H1 (cell line): Measurements from ENCODE around the gene OPN3. TPM values are rescaled to one million over a fixed set of nuclear protein-coding genes. Genes with fewer than 3 reads are reported as not detected.

Experiments used
- CTCF ChIA-PET: fragments of 300-600 bp; sonication (Branson Sonifier 250); formaldehyde crosslinking; loops from one replicate; lab custom pipeline; 2021; ENCODE audit not compliant: partially characterized antibody; lab: Charles Lee
- POLR2A ChIA-PET: fragments of 300-600 bp; sonication (Branson Sonifier 250); formaldehyde crosslinking; loops from one replicate; lab custom pipeline; 2021; ENCODE audit warnings: inconsistent platforms; ENCODE audit not compliant: partially characterized antibody; lab: Charles Lee
- DNase-seq, 2 experiments: peaks; one replicate each; pipeline versions ENCODE4 v3.0.0 to v3.0.0-alpha.2; 2010 to 2022; ENCODE audit warnings: low spot score in 2 of 2, low read depth in 1 of 2, mixed read lengths in 1 of 2
- FAIRE-seq: peaks from 2 replicates; lab custom pipeline; 2011; peaks lifted over from hg19 to GRCh38; lab: Jason Lieb, UNC
- H2AFZ ChIP-seq: 2 replicates; pipeline ENCODE4 v1.8.1; 2012; ENCODE audit warnings: low read length, inconsistent platforms
- H2AK5ac ChIP-seq: 2 replicates; pipeline ENCODE4 v1.6.1; 2013; ENCODE audit warnings: low read depth, low read length
- H2BK120ac ChIP-seq: replicated peaks from 2 replicates; pipeline ENCODE3; 2013; ENCODE audit warnings: low read depth, low read length, inconsistent platforms
- H2BK12ac ChIP-seq: 2 replicates; pipeline ENCODE4 v1.6.1; 2013; ENCODE audit warnings: low read depth, low read length
- H2BK15ac ChIP-seq: 2 replicates; pipeline ENCODE4 v1.6.1; 2013; ENCODE audit warnings: low read length
- H2BK20ac ChIP-seq: 2 replicates; pipeline ENCODE4 v1.6.1; 2013; ENCODE audit warnings: low read length
- H2BK5ac ChIP-seq: 2 replicates; pipeline ENCODE4 v1.6.1; 2013; ENCODE audit warnings: low read depth, low read length
- H3K14ac ChIP-seq: 2 replicates; pipeline ENCODE4 v1.6.1; 2013; ENCODE audit warnings: inconsistent platforms; ENCODE audit not compliant: insufficient read length
- H3K18ac ChIP-seq: 2 replicates; pipeline ENCODE4 v1.6.1; 2013; ENCODE audit warnings: low read length; ENCODE audit errors: extremely low read depth
- H3K23ac ChIP-seq: 2 replicates; pipeline ENCODE4 v1.6.1; 2013; ENCODE audit warnings: inconsistent platforms; ENCODE audit not compliant: insufficient read length
- H3K23me2 ChIP-seq: 2 replicates; pipeline ENCODE4 v1.6.1; 2013; ENCODE audit warnings: low read depth, low read length
- H3K27ac ChIP-seq: 2 replicates; pipeline ENCODE4 v1.6.1; 2011; ENCODE audit warnings: low read depth, low read length, inconsistent platforms
- H3K27me3 ChIP-seq, 4 experiments: replicated peaks in 1 of 4; 1 replicate in 1 of 4; 2 replicates in 3 of 4; pipeline versions ENCODE4 v1.6.1 to v1.8.1; 2011 to 2013; ENCODE audit warnings: low read length in 3 of 4, mild to moderate bottlenecking in 3 of 4, inconsistent platforms in 2 of 4, mixed read lengths in 2 of 4, moderate library complexity in 1 of 4; ENCODE audit not compliant: control insufficient read depth in 3 of 4, insufficient read depth in 3 of 4; ENCODE audit errors: extremely low read depth in 1 of 4
- H3K36me3 ChIP-seq, 4 experiments: 2 replicates each; pipeline versions ENCODE4 v1.6.1 to v1.8.1; 2011 to 2013; ENCODE audit warnings: mild to moderate bottlenecking in 4 of 4, low read length in 3 of 4, moderate library complexity in 2 of 4, control low read depth in 1 of 4, inconsistent platforms in 1 of 4; ENCODE audit not compliant: insufficient read depth in 4 of 4, control insufficient read depth in 2 of 4
- H3K4ac ChIP-seq: replicated peaks from 2 replicates; pipeline ENCODE3; 2013; ENCODE audit warnings: low read length, low read depth, mixed read lengths, inconsistent platforms; ENCODE audit not compliant: insufficient read length
- H3K4me1 ChIP-seq, 4 experiments: replicated peaks in 1 of 4; 1 replicate in 1 of 4; 2 replicates in 3 of 4; pipeline versions ENCODE4 v1.6.1 to v1.8.1; 2011 to 2013; ENCODE audit warnings: low read length in 3 of 4, inconsistent platforms in 2 of 4, mixed read lengths in 1 of 4; ENCODE audit not compliant: insufficient read depth in 4 of 4, control insufficient read depth in 3 of 4
- H3K4me2 ChIP-seq, 2 experiments: 2 replicates each; pipeline versions ENCODE4 v1.6.1 to v1.8.1; 2011 to 2013; ENCODE audit warnings: low read depth in 2 of 2, low read length in 2 of 2, control low read depth in 1 of 2, inconsistent platforms in 1 of 2, mild to moderate bottlenecking in 1 of 2; ENCODE audit not compliant: insufficient read depth in 1 of 2
- H3K4me3 ChIP-seq, 4 experiments: fragments of 200-600, 300-600 bp in 1 of 4; sonication (generic), shearing (Covaris generic), sonication (Bioruptor Twin) in 1 of 4; 2 replicates each; pipeline versions ENCODE4 v1.5.1 to v1.8.1; 2011 to 2016; ENCODE audit warnings: low read length in 4 of 4, low read depth in 3 of 4, control low read depth in 2 of 4, inconsistent platforms in 2 of 4, mild to moderate bottlenecking in 2 of 4, mixed read lengths in 1 of 4, moderate library complexity in 1 of 4; ENCODE audit not compliant: insufficient read depth in 2 of 4; ENCODE audit errors: extremely low read depth in 1 of 4
- H3K56ac ChIP-seq: replicated peaks from 2 replicates; pipeline ENCODE3; 2013; ENCODE audit warnings: low read depth, mild to moderate bottlenecking, mixed read lengths, low read length, inconsistent platforms; ENCODE audit not compliant: insufficient read length
- H3K79me1 ChIP-seq: 2 replicates; pipeline ENCODE4 v1.6.1; 2013; ENCODE audit warnings: low read depth, low read length, control low read depth
- H3K79me2 ChIP-seq, 2 experiments: 2 replicates each; pipeline versions ENCODE4 v1.6.1 to v1.8.1; 2012 to 2013; ENCODE audit warnings: low read length in 2 of 2, mild to moderate bottlenecking in 2 of 2, inconsistent platforms in 1 of 2; ENCODE audit not compliant: insufficient read depth in 2 of 2, control insufficient read depth in 1 of 2
- H3K9ac ChIP-seq, 4 experiments: replicated peaks in 1 of 4; 1 replicate in 1 of 4; 2 replicates in 3 of 4; pipeline versions ENCODE4 v1.6.1 to v1.8.1; 2011 to 2013; ENCODE audit warnings: low read depth in 3 of 4, low read length in 3 of 4, control low read depth in 2 of 4, mild to moderate bottlenecking in 2 of 4, moderate library complexity in 2 of 4, inconsistent platforms in 1 of 4; ENCODE audit errors: extremely low read depth in 1 of 4
- H3K9me3 ChIP-seq, 2 experiments: 2 replicates each; pipeline versions ENCODE4 v1.6.1 to v1.8.1; 2012 to 2013; ENCODE audit warnings: mild to moderate bottlenecking in 2 of 2, moderate library complexity in 2 of 2, control low read depth in 1 of 2, inconsistent platforms in 1 of 2, low read depth in 1 of 2, low read length in 1 of 2, mixed read lengths in 1 of 2; ENCODE audit not compliant: insufficient read depth in 2 of 2
- H4K20me1 ChIP-seq, 2 experiments: replicated peaks in 1 of 2; 2 replicates each; pipeline versions ENCODE3 to v1.8.1; 2011 to 2013; ENCODE audit warnings: inconsistent platforms in 2 of 2, low read length in 2 of 2, mild to moderate bottlenecking in 1 of 2; ENCODE audit not compliant: insufficient read depth in 2 of 2, control insufficient read depth in 1 of 2
- H4K5ac ChIP-seq: 2 replicates; pipeline ENCODE4 v1.6.1; 2013; ENCODE audit warnings: low read length, low read depth, mixed read lengths, inconsistent platforms; ENCODE audit not compliant: insufficient read length
- H4K8ac ChIP-seq: 2 replicates; pipeline ENCODE4 v1.8.0; 2013; ENCODE audit warnings: mild to moderate bottlenecking, moderate library complexity, low read length, inconsistent platforms; ENCODE audit not compliant: insufficient read depth; ENCODE audit errors: extremely low read depth
- H4K91ac ChIP-seq: replicated peaks from 2 replicates; pipeline ENCODE3; 2013; ENCODE audit warnings: low read length, mixed read lengths, inconsistent platforms; ENCODE audit not compliant: insufficient read length
- CBX5 ChIP-seq: fragments of 300-800, 300-1000 bp; sonication (generic); IDR thresholded peaks from 2 replicates; pipeline ENCODE4 v1.7.1; 2016; ENCODE audit warnings: antibody characterized with exemption, low read length, low read depth
- CHD2 ChIP-seq: IDR thresholded peaks from 2 replicates; pipeline ENCODE4 v1.6.1; 2012; ENCODE audit warnings: low read length, improper control_type of control experiment
- KDM1A ChIP-seq: fragments of 200-600, 300-600 bp; sonication (generic); IDR thresholded peaks from 2 replicates; pipeline ENCODE4 v1.7.1; 2016; ENCODE audit warnings: mild to moderate bottlenecking, low read length, borderline replicate concordance
- RNF2 ChIP-seq: fragments of 200-900, 300-1000 bp; sonication (generic); IDR thresholded peaks from 2 replicates; pipeline ENCODE4 v1.7.1; 2016; ENCODE audit warnings: borderline replicate concordance, low read depth, mild to moderate bottlenecking, antibody characterized with exemption, low read length; ENCODE audit not compliant: poor library complexity, severe bottlenecking; ENCODE audit errors: missing control alignments
- SAP30 ChIP-seq: fragments of 300-600 bp; sonication (generic); IDR thresholded peaks from 2 replicates; pipeline ENCODE4 v1.7.1; 2012; ENCODE audit warnings: low read length, moderate library complexity, mild to moderate bottlenecking, inconsistent platforms; ENCODE audit not compliant: insufficient read depth, insufficient replicate concordance
- TAF7 ChIP-seq: optimal IDR thresholded peaks from 2 replicates; pipeline ENCODE3; 2011; ENCODE audit warnings: low read depth, mild to moderate bottlenecking, inconsistent platforms, low read length, moderate library complexity, borderline replicate concordance
- WGBS, 2 experiments: shearing (Covaris generic) in 1 of 2; methylation state at CpG; one replicate each; pipeline versions ENCODE4 v1.1.6 to v1.1.7; 2013 to 2015; ENCODE audit warnings: low lambda C conversion rate in 2 of 2, mixed read lengths in 2 of 2, inconsistent platforms in 1 of 2, low coverage in 1 of 2, missing lambda C conversion rate in 1 of 2; ENCODE audit not compliant: insufficient replicate concordance in 2 of 2, insufficient coverage in 1 of 2, insufficient read length in 1 of 2; ENCODE audit errors: extremely low coverage in 1 of 2, missing lambda C conversion rate in 1 of 2; 5-methylcytosine and 5-hydroxymethylcytosine counted together
- polyA plus RNA-seq, 7 experiments: library from polyadenylated mRNA; depleted of rRNA in 3 of 7; stranded (reverse) in 5 of 7; unstranded in 2 of 7; fragments of >200 nt in 5 of 7; fragments of 200-250 nt in 2 of 7; gene quantifications; 1 replicate in 5 of 7; 2 replicates in 1 of 7; 4 replicates in 1 of 7; pipeline versions ENCODE4 v1.2.1 to v1.2.3, GENCODE V29; 2011 to 2013; ENCODE audit warnings: missing spikeins in 2 of 7, mixed read lengths in 2 of 7
- total RNA-seq: library from RNA; stranded (reverse); fragmentation: NEBNext Ultra II Directional; extraction: Animal tissue kit (Norgen Biotek cat#: 25700); gene quantifications from 2 replicates; pipeline ENCODE4 v1.2.1, GENCODE V29; 2021

The OPN3 gene
- total and polyA plus RNA-seq, 2 of the 8 experiments (the other 6 are each of a cell fraction or from before 2014, with no cell fraction given) = 8.8 to 19.4 TPM

DNA sequence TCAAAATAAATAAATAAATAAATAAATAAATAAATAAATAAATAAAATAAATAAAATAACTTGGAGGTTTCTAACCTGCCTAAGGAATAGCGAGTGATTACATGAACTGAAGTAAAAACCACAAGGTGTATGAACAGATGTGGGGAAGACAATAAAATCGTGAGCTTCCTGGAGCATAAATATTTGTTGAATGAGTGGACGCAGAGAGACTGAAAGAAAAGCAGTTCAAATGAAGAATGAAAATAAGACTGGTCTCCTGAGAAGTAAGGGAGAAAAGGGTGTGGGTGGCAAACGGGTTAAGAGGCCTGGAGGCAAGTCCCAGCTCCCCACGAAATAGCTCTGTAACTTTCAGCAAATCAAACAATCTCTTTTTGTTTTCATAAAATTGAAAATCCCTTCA lies 33.6 kb downstream of the OPN3 start:
- no peak overlapping the region for H3K27ac ChIP-seq
- no peak overlapping the region for H3K14ac ChIP-seq
- no peak overlapping the region for H2BK120ac ChIP-seq
- H2BK12ac ChIP-seq = no peak overlapping the region
- no peak overlapping the region for H3K4ac ChIP-seq
- H3K4me2 ChIP-seq = no peak overlapping the region
- H3K18ac ChIP-seq = no peak overlapping the region
- H3K4me1 ChIP-seq = no peaks in the 10 kb centered on the region
- H2AK5ac ChIP-seq = no peak overlapping the region
- H3K9ac ChIP-seq = no peak overlapping the region
- H2BK20ac ChIP-seq = no peak overlapping the region
- WGBS, 2 experiments = 91% methylated on average over 5 of the region's 5 CpGs; no CpG with 5 or more reads in 1 of the 2 experiments
- H3K56ac ChIP-seq = no peak overlapping the region
- no peaks in the 10 kb centered on the region for H3K9me3 ChIP-seq
- FAIRE-seq (no peak), DNase-seq (no peak)
- H3K79me2 ChIP-seq = no peaks in the 10 kb centered on the region
- H3K4me3 ChIP-seq = no peak overlapping the region
- no peak overlapping the region for H4K5ac ChIP-seq
- H4K91ac ChIP-seq = no peak overlapping the region
- peaks cover 2 to 3% of the 10 kb centered on the region in 2 experiments for H4K20me1 ChIP-seq
- H3K23ac ChIP-seq = no peak overlapping the region
- H3K79me1 ChIP-seq = no peaks in the 10 kb centered on the region
- TF ChIP-seq RNF2 (no peak), KDM1A (no peak), SAP30 (no peak), TAF7 (no peak), CBX5 (no peak), CHD2 (no peak)
- H3K23me2 ChIP-seq = no peaks in the 10 kb centered on the region
- no peaks in the 10 kb centered on the region for H3K27me3 ChIP-seq
- H4K8ac ChIP-seq = no peak overlapping the region
- POLR2A ChIA-PET = interaction anchor here (0.7 kb wide), 1 partner anchor 11 kb away, joined by 3 read pairs; no protein-coding TSS in a partner anchor
- CTCF ChIA-PET = interaction anchor here (0.9 to 2.7 kb wide), 8 partner anchors 9 to 231 kb away, joined by 3 to 8 read pairs (median 4); no protein-coding TSS in a partner anchor
- H3K36me3 ChIP-seq = no peaks in the 10 kb centered on the region; a peak in 1 of 8 replicates
- H2BK5ac ChIP-seq = no peak overlapping the region
- H2AFZ ChIP-seq = no peak overlapping the region
- no peak overlapping the region for H2BK15ac ChIP-seq
